Activated T-cell treated with anti-CD3 and anti-CD28 coated beads, Interleukin-2, amount 50 U/mL, for 72 hours (primary cell): ENCODE results near the gene MAPKAP1. TPM values are rescaled to one million over a fixed set of nuclear protein-coding genes. Genes with fewer than 3 reads are reported as not detected.

Source experiments
- ATAC-seq, 2 donors: fragments of 150-1000 bp; cut with Tn5 transposase; replicated peaks in 1 of 2; 2 replicates each; pipeline ENCODE4 v1.10.0; 2021; ENCODE audit warnings: moderate library complexity in 2 of 2, mild to moderate bottlenecking in 1 of 2
- DNase-seq, 2 donors: peaks; one replicate each; pipeline ENCODE4 v3.0.0; 2021 to 2022; ENCODE audit warnings: mixed read lengths in 1 of 2
- H3K27ac Mint-ChIP-seq: one replicate; pipeline ENCODE4 v1.8.0; 2022; ENCODE audit warnings: mild to moderate bottlenecking, moderate library complexity, mixed read lengths
- H3K27me3 Mint-ChIP-seq: one replicate; pipeline ENCODE4 v1.8.0; 2022; ENCODE audit warnings: low read depth, mixed read lengths
- H3K36me3 Mint-ChIP-seq, 2 donors: one replicate each; pipeline ENCODE4 v1.8.0; 2022; ENCODE audit warnings: mixed read lengths in 2 of 2, mild to moderate bottlenecking in 1 of 2; ENCODE audit not compliant: insufficient read depth in 2 of 2
- H3K4me1 Mint-ChIP-seq: one replicate; pipeline ENCODE4 v1.8.0; 2022; ENCODE audit warnings: low read depth, mixed read lengths
- H3K4me3 Mint-ChIP-seq, 2 donors: one replicate each; pipeline ENCODE4 v1.8.0; 2022; ENCODE audit warnings: mild to moderate bottlenecking in 2 of 2, mixed read lengths in 2 of 2, moderate library complexity in 2 of 2
- H3K9me3 Mint-ChIP-seq, 2 donors: one replicate each; pipeline ENCODE4 v1.8.0; 2022; ENCODE audit warnings: mixed read lengths in 2 of 2
- total RNA-seq, 2 donors: library from RNA; stranded (reverse); gene quantifications; one replicate each; pipeline ENCODE4 v1.2.3, GENCODE V29; 2022

MAPKAP1 gene
- total RNA-seq, 2 donors from 2014 or later = 42.1 to 42.8 TPM

DNA sequence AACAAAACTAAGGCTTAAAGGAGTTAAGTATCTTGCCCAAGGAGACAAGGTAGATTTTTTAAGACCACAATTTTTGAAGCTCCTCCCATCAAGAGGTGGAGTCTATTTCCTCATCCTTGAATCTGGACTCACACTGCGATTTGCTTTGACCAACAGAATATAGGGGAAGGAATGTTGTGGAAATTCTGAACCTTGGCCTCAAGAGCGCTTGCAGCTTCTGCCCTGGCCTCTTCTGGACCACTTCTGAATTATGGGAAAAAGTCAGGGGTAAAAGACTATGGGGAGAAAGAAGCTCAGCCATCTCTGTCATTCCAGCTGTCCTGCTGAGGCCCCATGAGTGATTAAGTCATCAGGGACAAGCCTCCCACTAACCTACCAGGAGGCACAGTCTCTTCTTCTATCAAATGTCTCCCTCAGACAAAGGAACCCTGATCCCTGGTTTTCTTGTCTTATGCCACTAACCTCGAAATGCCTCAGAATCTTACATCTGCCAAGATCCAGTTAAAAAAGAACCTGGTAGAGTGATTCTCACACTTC is 25.9 kb downstream of the MAPKAP1 start:
- DNase-seq = no peak
- Mint-ChIP-seq H3K27ac (no peak overlapping the region), H3K36me3 (no peaks in the 10 kb centered on the region), H3K9me3 (no peaks in the 10 kb centered on the region), H3K4me3 (no peak overlapping the region), H3K4me1 (peaks cover 20% of the 10 kb centered on the region), H3K27me3 (no peaks in the 10 kb centered on the region)
- ATAC-seq = no peak

DNA sequence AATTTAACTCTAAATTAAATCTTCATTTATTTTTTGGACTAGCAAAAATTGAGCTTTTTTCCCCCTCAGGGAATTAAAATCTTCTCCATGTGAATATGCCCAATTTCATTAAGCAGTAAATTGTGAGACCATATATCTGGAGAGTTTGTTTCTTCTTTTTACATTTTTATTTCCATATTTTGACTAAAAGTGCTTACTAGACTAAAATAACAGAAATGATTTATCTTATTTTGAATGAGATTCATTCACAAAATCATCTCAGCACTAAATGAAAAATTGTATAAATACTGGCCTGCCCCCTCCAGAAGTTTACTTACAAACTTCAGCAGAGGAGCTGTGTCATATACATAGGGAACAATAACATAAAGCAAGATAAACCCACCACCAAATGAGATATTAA is 26.6 kb downstream of the MAPKAP1 start:
- DNase-seq (no peak), ATAC-seq (no peak)
- H3K36me3 Mint-ChIP-seq = no peaks in the 10 kb centered on the region
- no peak overlapping the region for H3K4me3 Mint-ChIP-seq
- no peak overlapping the region for H3K27ac Mint-ChIP-seq
- H3K9me3 Mint-ChIP-seq = no peaks in the 10 kb centered on the region
- peaks cover 20% of the 10 kb centered on the region for H3K4me1 Mint-ChIP-seq
- no peaks in the 10 kb centered on the region for H3K27me3 Mint-ChIP-seq

- ATAC-seq (no peak), DNase-seq (no peak)
- peaks cover 15% of the 10 kb centered on the region for H3K4me1 Mint-ChIP-seq
- no peak overlapping the region for H3K4me3 Mint-ChIP-seq
- H3K9me3 Mint-ChIP-seq = no peaks in the 10 kb centered on the region
- no peaks in the 10 kb centered on the region for H3K27me3 Mint-ChIP-seq
- H3K27ac Mint-ChIP-seq = no peak overlapping the region
- no peaks in the 10 kb centered on the region for H3K36me3 Mint-ChIP-seq
Measured at GRCh38 chr9:125679597-125680189, 27.3 kb downstream of the MAPKAP1 start.

DNA sequence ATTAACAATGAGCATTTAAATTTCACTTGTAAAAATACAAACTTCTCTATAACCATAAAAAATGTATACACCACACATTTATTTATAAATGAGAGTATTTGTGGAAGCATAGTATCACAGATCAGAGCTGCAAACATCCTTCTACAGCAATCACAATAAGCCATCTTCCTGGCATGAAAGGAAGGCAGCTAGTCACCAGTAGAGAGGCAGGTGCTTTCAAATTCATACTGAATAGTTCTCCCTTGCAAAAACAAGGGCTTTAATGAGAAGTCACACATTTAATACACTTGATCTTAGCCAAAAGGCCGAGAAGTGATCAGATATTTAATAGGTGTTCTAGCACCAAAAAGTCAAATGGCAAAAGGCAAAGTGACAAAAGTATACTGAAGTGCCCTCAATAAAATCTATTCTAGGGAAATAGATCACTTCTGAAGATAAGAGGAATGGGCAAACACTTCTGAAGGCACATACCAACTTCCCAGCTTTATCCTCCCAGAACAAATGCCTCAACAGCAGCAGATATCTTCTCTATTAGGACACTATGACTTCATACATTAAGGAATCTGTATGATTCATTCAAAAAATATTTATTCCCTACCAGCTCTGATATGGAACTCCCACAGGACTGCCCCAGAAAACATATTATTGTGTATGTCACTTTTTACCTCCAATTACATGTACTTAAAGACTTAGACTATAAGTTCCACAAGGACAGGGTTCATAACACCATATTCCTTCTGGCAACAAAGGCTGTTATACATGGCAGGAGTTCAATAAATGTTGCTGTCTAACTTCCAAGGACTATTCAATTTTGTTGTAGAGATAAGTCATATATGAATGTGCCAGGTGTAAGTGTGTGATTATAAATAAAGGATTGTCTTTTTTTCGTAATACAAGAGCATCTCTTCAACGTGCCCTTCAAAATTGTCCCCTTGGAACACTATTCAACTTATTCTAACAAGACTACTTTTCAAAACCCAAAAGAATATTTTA is 31.7 kb downstream of the MAPKAP1 start:
- H3K27me3 Mint-ChIP-seq = no peaks in the 10 kb centered on the region
- DNase-seq (no peak), ATAC-seq (no peak)
- no peaks in the 10 kb centered on the region for H3K4me1 Mint-ChIP-seq
- no peak overlapping the region for H3K27ac Mint-ChIP-seq
- no peaks in the 10 kb centered on the region for H3K9me3 Mint-ChIP-seq
- no peak overlapping the region for H3K4me3 Mint-ChIP-seq
- H3K36me3 Mint-ChIP-seq = no peaks in the 10 kb centered on the region

DNA sequence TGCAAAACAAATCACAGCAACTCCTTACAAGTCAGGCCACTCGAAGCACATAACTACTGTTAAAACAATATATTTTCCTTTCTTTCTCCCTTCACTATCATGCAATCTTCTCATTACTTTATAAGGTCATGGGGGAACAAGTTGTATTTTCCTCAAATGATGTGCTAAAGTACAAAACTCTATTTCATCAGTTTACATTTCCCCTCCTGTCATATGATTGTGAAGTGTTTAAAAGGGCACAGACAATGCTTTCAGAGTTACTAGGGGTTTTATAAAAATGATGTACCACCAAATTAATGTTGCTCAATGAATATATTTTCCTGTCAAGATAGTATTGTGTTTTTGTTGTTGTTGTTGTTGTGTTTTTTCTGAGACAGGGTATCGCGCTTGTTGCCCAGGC is 34.1 kb downstream of the MAPKAP1 start:
- Mint-ChIP-seq H3K27ac (no peak overlapping the region), H3K9me3 (no peaks in the 10 kb centered on the region), H3K4me1 (no peaks in the 10 kb centered on the region), H3K4me3 (no peak overlapping the region), H3K27me3 (no peaks in the 10 kb centered on the region), H3K36me3 (no peaks in the 10 kb centered on the region)
- DNase-seq = no peak
- no peak for ATAC-seq

GRCh38 chr9:125663127-125663526 is 43.9 kb downstream of the MAPKAP1 start:
- DNase-seq = peak in 1 of 2 donors; percentile 4
- H3K4me1 Mint-ChIP-seq = peaks cover 10% of the 10 kb centered on the region
- ATAC-seq = peak; percentile 67 to 76
- H3K4me3 Mint-ChIP-seq = peak overlapping the region; percentile 4 to 55
- H3K9me3 Mint-ChIP-seq = no peaks in the 10 kb centered on the region
- peaks cover 3 to 6% of the 10 kb centered on the region in 2 donors for H3K36me3 Mint-ChIP-seq
- H3K27me3 Mint-ChIP-seq = no peaks in the 10 kb centered on the region
- peak overlapping the region; percentile 39 for H3K27ac Mint-ChIP-seq

GRCh38 chr9:125660557-125660956 is 46.5 kb downstream of the MAPKAP1 start:
- Mint-ChIP-seq H3K27me3 (no peaks in the 10 kb centered on the region), H3K36me3 (peaks cover 3% of the 10 kb centered on the region in 2 donors), H3K4me3 (no peak overlapping the region), H3K4me1 (peaks cover 10% of the 10 kb centered on the region), H3K9me3 (no peaks in the 10 kb centered on the region), H3K27ac (no peak overlapping the region)
- ATAC-seq = no peak
- no peak for DNase-seq

DNA sequence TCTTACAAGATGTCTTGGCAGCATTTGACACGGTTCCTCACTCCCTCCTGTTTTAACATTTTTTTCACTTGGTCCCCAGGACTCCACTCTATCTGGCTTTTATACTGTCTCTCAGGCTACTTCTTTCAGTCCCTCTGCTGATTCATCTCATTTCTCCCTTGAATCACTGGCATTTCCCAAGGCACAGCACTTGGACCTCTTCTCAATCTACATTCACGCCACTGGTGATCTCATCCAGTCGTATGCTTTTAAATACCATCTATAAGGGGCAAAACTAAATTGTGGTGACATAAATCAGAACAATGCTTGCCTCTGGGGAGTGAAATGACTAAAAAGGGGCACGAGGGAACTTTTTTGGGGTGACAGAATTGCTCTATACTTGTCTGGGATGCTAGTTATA is 47.1 kb downstream of the MAPKAP1 start:
- Mint-ChIP-seq H3K9me3 (no peaks in the 10 kb centered on the region), H3K4me3 (no peak overlapping the region), H3K27ac (no peak overlapping the region), H3K4me1 (peaks cover 10% of the 10 kb centered on the region), H3K27me3 (no peaks in the 10 kb centered on the region), H3K36me3 (peaks cover 3% of the 10 kb centered on the region in 2 donors)
- ATAC-seq (peak; percentile 90 to 91), DNase-seq (peak; percentile 18 to 40)

DNA sequence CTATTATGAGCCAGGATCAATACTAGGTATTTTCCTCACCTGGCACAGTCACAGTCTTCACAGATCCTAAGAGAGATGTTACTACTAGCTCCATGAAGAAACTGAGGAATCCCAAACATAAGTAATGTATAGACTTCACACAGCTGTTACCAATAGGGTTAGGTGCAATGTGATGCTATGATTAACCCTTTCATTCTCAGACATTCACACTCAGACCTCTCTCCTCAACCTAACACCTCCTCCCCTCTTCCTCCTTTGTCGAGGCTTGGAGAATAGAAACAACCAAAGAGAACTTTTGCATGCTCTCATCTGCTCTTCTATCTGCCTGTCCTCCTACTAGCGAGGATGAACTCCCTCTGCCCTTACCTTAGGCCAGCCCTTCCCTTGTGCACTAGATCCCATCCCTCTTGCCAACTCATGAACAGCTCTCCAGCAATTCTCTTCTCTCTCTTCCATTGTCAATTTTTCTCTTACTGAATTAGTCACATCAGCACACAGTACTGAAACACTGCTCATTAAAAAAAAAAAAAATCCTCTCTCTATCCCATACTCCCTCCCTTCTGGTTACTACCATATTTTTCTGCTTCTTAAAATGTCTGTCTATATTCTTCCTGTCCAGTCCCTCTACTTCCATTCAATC is 47.7 kb downstream of the MAPKAP1 start:
- Mint-ChIP-seq H3K4me3 (no peak overlapping the region), H3K27me3 (no peaks in the 10 kb centered on the region), H3K9me3 (no peaks in the 10 kb centered on the region), H3K27ac (no peak overlapping the region), H3K36me3 (peaks cover 3% of the 10 kb centered on the region in 2 donors), H3K4me1 (peaks cover 10% of the 10 kb centered on the region)
- no peak for DNase-seq
- ATAC-seq = peak in 1 of 2 donors; percentile 22

GRCh38 chr9:125656560-125656959 is 50.4 kb downstream of the MAPKAP1 start:
- ATAC-seq = no peak
- Mint-ChIP-seq H3K4me1 (peaks cover 15% of the 10 kb centered on the region), H3K9me3 (no peaks in the 10 kb centered on the region)

DNA sequence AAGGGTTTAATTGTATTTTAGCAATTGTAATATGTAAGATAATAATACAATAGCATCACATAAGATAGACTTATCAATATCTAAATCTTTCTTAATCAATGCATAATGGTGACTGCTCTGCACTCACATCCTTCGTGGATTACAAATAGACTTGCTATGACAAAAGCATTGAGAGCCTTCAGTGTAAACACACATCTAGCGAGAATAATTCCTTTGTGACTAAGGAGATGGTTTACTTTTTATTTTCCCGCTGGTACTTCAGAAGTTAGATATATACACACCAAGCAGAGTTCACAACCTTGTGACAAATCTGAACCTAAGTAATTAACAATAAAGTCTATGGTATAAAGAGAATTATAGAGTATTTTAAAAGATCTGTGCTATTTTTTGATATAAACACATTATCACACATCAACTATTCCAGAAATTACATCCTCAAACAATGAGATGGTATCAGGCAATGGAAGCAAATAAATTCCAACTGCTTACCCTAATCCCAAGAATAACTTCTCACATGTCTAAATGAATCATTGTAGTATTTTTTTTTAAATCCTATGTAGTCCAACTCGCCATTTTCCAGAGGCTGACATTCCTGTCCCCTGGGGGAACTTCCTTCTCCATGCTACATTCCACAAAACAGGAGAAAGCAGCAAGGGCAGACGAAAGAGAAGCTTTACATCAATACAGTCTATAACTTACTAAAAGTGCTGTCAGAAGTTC is 51.2 kb downstream of the MAPKAP1 start:
- ATAC-seq = no peak
- Mint-ChIP-seq H3K27me3 (no peaks in the 10 kb centered on the region), H3K4me3 (no peak overlapping the region), H3K27ac (no peak overlapping the region), H3K4me1 (peaks cover 22% of the 10 kb centered on the region), H3K9me3 (no peaks in the 10 kb centered on the region), H3K36me3 (peaks cover 0 to 6% of the 10 kb centered on the region in 2 donors)
- DNase-seq = no peak

More at GRCh38 chr9:125656560-125656959, 50.4 kb downstream of the MAPKAP1 start:
- DNase-seq = no peak
- Mint-ChIP-seq H3K36me3 (peaks cover 0 to 6% of the 10 kb centered on the region in 2 donors), H3K27me3 (no peaks in the 10 kb centered on the region), H3K27ac (no peak overlapping the region), H3K4me3 (no peak overlapping the region)

DNA sequence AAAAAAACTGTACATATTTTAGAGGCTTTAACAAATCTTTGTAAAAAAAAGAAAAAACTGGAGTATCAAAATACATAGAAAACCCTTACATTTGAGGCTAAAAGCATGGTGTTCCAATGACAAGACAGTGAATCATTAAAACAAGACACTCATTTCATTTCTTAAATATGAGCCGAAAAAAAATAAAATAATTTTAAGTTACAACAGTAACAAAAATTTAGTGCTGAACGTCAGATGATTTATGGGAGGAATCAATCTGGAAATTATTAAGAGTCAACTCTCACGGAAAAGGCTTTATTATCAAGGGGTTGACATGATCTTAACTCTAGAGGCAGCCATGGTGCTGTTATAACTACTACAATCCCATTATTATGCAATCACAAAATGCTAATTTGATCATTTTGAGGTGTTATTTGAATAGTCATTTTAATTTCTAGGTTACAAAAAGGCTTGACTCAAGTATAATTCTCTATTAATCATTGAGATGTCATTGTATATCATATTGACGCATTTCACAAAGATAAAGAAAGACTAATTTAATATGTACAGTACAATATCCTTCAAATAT is 51.9 kb downstream of the MAPKAP1 start:
- Mint-ChIP-seq H3K9me3 (no peaks in the 10 kb centered on the region), H3K4me1 (peaks cover 29% of the 10 kb centered on the region), H3K4me3 (no peak overlapping the region), H3K27me3 (no peaks in the 10 kb centered on the region), H3K36me3 (peaks cover 0 to 7% of the 10 kb centered on the region in 2 donors), H3K27ac (no peak overlapping the region)
- DNase-seq (no peak), ATAC-seq (no peak)
